AG09309 (cell line): ENCODE data around the gene CYB5R4.
"Not testable (repeated sequence)": the region's sequence is repeated elsewhere in the genome, so short reads cannot be mapped to it uniquely, and the experiment has no call there.

Experiments
- DNase-seq: peaks from one replicate; pipeline ENCODE4 v3.0.0-alpha.2; 2010; ENCODE audit warnings: low read depth
- H3K4me3 ChIP-seq: 2 replicates; pipeline ENCODE4 v1.5.1; 2011; ENCODE audit warnings: mild to moderate bottlenecking, low read depth, low read length, moderate library complexity; ENCODE audit not compliant: control insufficient read depth
- CTCF ChIP-seq: IDR thresholded peaks from 2 replicates; pipeline ENCODE4 v1.5.1; 2011; ENCODE audit warnings: mild to moderate bottlenecking, low read depth, low read length, inconsistent platforms; ENCODE audit not compliant: insufficient read depth, control insufficient read depth; ENCODE audit errors: missing control alignments

Gene CYB5R4

GRCh38 chr6:83904395-83904794, 44.9 kb downstream of the CYB5R4 start:
- H3K4me3 ChIP-seq: no peak overlapping the region
- no peak for TF ChIP-seq CTCF
- no peak for DNase-seq

- TF ChIP-seq CTCF: no peak
These were observed 46.2 kb downstream of the CYB5R4 start for GRCh38 chr6:83905648-83906047.

GRCh38 chr6:83907623-83908390, 48.3 kb downstream of the CYB5R4 start:
- not testable (repeated sequence) for H3K4me3 ChIP-seq, DNase-seq

More at GRCh38 chr6:83905648-83906047, 46.2 kb downstream of the CYB5R4 start:
- no peak for DNase-seq
- no peak overlapping the region for H3K4me3 ChIP-seq

- TF ChIP-seq CTCF: no peak
- DNase-seq: no peak
- no peak overlapping the region for H3K4me3 ChIP-seq
These were observed 49.3 kb downstream of the CYB5R4 start for GRCh38 chr6:83908813-83909212.

- H3K4me3 ChIP-seq: no peak overlapping the region
- DNase-seq: no peak
- TF ChIP-seq CTCF: no peak
These were observed 51.8 kb downstream of the CYB5R4 start for GRCh38 chr6:83911278-83911677.

- H3K4me3 ChIP-seq: no peak overlapping the region
- TF ChIP-seq CTCF: no peak
- DNase-seq: no peak
These were observed 55.5 kb downstream of the CYB5R4 start for GRCh38 chr6:83914953-83915352.

GRCh38 chr6:83917001-83917400, 57.5 kb downstream of the CYB5R4 start:
- no peak for DNase-seq
- no peak for TF ChIP-seq CTCF
- H3K4me3 ChIP-seq: no peak overlapping the region
